NCI-H2196 (cell line): ENCODE results near the gene HMGCLL1.

ENCODE experiments used
- DNase-seq: peaks from one replicate; lab custom pipeline; 2025; ENCODE audit not compliant: unreplicated experiment; lab: John Stamatoyannopoulos, UW

Gene HMGCLL1

DNA sequence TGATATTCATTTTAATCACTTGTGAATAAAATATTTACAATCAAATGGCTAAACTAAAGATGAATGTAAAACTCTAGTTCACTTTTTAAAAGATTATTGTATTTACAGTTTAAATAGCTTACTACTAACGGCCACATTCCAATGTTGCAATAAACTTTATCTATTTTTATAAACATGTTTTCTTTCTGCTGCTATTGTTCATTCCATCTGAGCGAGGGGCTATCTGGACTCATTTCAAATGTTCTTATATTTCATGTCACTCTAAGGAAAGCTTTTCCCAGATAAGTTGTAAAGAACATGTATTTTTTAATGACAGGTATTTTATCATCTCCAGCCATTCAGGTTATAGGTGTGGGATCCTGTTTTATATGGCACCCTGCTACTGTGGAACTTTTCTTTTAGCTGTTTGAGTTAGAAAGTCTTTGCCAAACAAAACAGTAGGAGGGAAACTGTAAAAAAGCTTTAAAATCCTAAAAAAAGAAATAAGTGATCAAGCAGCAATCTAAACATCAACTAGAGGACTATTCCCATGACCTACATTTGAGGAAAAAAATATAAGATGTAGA is 42.5 kb downstream of the HMGCLL1 start:
- DNase-seq: no peak

DNA sequence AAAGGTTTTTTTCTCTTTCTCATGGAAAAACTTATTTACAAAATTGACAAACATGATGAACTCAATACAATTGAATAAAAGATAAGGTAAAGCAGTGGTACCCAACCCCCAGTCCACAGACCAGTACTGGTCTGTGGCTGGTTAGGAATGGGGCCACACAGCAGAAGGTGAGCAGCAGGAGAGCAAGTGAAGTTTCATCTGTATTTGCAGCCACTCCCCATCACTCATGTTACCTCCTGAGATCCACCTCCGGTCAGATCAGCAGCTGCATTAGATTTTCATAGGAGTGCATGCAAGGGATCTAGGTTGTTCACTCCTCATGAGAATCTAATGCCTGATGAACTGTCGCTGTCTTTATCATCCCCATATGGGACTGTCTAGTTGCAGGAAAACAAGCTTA is 47.5 kb downstream of the HMGCLL1 start:
- no peak for DNase-seq

DNA sequence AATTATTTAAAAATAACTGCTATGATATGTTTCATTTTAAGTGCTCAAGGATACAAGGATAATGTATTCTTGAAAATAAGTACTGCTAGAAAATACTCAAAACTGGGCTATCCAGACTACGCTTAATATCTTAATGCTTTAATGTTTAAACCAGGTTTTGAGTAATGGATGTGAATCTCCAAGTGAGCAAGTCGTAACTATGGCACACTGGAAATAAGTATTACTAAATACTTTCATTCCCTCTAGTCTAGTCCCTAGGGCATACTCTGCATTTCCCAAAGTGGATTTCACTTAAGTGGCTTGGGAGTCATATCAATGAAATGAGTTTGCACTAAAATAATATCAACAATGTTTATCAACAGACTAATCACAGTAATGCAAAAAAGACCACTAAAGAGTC is 48.1 kb downstream of the HMGCLL1 start:
- DNase-seq: no peak

DNA sequence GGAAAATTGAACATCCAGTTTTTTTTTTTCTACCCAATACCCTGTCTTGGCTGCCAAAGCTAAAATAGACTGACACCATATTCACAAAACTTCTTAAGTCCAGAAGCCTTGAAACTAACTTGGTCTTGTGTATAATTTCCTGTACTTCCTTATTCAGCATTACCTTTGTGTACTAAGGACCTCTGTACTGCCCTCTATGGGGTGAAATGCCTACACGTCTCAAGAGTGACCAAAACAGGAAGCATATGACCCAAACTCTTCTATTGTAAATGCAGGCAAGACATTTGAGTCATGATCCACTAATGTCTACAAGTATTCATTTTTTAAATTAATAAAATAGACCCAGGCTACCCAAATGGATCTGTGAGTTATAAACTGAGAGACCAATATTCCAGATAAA is 50.4 kb downstream of the HMGCLL1 start:
- DNase-seq: no peak

DNA sequence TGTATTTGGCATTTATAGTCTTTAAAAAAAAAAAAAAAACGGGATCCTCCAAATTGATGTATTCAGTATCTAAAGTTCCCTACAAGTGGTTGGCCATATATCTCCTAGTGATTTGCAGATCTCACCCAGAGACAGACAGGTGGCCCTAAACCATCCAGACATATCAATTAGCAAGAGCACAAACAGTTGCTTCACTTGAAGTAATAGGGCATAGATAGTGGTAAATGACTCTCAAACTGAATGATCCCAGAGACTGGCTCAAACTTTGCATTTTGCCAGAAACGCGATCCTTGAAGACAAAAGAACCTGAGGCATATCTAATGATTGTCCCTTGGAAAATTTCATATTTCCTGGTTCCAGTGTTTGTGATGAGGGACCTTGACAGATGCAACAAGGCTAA is 54.6 kb downstream of the HMGCLL1 start:
- no peak for DNase-seq

DNA sequence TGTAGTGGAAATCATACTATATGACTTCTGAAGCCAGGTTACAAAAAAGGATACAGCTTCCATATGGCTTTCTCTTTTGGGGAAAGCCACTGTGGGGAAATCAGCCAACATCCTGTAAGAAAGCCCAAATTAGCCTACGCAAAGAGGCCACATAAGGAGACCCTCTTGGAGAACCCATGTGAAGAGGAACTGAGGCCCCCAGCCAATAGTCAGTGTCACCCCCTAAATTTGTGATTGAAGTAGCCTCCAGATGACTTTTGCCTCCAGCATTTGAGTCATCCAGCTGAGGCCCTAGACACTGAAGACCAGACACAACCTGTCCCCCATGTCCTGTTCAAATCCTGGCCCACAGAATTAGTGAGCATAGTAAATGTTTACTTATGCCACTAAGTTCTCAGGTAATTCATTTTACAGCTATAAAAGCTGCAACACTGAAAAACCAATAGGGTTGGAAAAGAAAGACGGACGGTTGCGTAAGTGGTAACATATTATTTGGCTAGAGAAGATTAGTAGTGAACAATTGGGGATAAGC is 60.4 kb downstream of the HMGCLL1 start:
- no peak for DNase-seq

DNA sequence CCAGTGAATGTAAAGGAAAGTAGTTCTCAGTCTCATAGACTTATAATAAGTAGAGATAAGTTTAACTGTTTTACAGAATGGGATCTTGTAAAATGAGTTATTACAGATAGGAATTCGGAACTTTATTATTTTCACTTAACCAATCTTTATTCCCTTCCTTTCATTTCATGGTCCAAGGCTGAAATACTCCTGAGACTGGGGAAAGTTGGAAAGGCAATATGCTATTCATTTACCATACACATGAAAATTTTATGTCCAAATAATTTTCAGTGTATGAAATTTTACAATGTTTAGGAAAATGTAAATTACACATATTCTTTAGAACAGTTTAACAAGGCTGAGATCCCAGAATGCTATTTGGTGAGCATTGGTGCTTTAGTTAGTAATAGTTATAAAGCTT is 62.3 kb downstream of the HMGCLL1 start:
- DNase-seq: no peak

DNA sequence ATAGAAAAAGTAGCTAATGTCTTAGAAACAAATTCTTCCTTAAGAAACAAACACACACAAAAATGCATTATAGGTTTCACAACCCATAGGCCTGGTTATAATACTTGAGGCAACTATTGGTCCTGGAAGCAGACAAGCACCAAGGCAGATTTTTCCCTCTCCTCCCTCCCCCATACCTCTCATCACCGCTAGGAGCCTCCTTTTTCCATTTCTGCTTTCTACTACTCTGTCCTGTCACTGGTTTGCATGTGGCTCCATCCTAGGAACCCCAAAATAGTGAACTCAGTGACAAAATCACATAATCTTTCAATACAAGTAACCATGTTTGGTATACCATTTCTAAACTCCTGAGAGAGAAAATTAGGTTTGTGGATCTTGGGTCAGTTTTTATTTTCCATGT is 66.1 kb downstream of the HMGCLL1 start:
- DNase-seq: no peak

DNA sequence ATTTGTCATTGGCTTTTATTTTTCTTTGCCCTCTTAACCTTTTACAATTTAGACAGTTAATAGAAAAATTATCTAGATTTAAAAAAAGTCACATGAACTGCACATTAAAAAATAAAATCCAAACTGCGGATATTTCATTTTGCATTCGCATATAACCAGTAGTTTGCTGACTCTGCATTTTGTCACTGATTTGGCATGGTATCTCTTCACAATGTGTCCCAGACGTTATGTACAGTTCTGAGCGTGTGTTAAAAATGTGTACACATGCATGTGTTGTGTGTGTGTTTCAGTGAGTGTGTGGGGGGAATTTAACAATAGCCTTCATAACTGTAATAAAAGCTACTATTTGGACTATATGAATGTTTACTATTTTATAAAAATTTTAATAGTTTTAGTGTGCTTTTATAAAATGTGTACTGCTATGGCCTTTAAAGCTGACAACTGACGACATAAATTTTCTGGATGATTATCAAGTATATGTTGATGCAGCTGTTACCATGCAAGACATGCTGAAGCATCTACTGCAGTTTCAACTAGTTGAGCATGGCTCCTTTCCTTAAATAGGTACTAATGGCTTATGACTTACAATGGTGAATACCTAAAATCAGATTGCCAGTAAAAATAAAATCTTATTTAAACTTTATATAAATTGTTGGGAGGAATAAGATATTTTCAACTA is 67.7 kb downstream of the HMGCLL1 start:
- no peak for DNase-seq

DNA sequence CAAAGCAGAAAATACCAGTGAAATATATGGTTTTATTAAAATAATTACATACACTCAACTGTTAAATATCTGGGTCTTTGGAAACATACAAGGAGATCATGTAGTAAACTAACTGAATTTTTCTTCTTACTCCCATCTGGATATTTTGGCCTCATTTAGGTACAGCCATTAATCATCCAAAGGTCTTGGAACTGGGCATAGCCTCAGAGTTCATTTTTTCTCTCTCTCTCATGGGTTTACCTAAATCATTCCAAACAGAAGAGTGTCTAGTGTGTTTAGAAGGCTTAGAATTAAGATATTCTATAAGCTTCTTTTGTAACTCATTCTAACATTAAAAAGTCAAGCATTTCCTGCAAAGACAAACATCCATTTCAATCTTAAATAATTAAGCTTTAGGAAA is 79.4 kb downstream of the HMGCLL1 start:
- DNase-seq: no peak

DNA sequence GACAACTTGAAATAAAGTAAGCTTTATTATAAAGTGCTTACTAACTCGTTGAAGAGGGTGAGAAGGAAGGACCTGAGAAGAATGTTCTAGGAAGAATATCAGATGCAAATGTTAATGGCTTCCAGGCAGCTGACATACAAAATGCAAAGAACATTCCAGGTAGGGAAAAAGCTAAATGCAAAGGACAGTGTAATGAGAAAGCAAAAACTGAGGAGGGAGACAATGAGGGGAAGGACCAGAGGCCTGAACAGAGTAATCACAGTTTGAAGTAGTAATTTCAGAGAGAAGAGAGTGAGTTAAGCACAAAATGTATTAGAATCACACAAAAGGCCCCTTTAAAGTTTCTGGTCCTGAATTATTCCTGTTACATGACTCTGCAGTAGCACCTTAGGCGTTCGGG is 81.3 kb downstream of the HMGCLL1 start:
- no peak for DNase-seq

DNA sequence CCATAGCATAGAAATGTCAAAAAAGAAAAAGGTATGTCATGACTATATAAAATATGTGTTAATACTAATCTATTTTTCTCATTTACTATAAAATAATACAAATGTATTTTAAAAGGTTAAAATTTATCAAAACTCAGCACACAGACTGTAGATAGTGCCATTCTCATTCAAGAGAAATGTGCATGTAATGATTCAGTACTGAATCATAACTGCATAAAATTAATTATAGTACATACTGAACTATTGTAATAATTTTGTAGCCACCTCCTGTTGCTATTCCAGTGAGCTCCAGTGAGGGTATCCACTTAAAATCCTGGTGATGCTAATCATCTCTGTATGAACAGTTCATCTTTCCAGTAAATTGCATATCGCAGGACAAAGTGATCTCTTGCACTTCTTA is 82.8 kb downstream of the HMGCLL1 start:
- no peak for DNase-seq

DNA sequence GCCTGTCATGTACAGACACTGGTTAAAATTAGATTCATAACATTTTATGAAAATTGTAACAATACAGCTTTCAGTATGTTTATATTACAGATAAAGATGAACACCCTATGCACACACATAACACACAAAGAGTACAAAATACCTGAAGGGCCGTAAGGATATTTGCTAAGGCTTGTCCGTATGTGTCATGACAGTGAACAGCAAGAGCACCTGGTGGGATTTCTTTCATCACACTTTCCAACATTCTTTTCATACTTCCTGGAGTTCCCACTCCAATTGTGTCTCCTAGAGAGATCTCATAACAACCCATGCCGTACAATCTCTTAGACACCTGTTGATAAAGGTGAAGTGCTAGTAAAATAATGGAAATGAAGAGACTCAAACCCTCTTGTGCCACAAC is 83.7 kb downstream of the HMGCLL1 start:
- DNase-seq: no peak

DNA sequence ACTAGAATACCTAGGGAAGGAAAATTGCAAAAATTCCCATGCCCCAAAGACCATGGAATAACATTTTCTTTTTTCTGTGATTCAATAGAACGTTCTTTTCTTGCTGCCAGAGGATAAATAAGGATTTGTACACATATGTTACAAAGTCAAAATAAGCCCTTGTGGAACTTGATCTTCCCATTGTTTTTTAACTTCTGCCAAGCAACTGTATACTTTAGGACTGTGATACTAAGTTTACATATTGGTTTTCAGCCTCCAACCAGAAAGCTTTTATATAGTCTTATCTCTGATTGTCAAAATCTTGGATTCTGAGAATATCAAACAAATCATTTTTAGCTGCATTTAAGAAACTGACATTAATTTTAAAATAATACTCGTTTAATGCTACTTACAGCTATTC is 84.6 kb downstream of the HMGCLL1 start:
- DNase-seq: no peak

DNA sequence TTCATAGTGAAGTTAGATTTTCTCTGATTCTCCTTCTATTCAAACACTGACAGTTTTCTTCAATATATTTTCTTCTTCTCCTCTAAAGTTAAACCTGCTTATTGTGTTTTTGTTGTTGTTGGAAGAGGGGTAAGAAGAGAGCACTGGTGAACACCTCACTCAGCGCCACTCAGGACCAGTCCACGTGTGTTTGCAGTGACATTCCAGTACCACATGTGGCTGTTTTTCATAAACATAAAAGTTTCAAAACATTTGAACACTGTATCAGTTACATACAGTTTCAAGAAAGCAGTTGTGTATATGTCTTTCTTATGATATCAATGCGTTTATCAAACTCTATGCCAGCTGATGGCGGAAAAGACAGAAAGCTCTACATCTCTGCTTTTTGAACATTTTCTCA is 86.7 kb downstream of the HMGCLL1 start:
- DNase-seq: no peak

DNA sequence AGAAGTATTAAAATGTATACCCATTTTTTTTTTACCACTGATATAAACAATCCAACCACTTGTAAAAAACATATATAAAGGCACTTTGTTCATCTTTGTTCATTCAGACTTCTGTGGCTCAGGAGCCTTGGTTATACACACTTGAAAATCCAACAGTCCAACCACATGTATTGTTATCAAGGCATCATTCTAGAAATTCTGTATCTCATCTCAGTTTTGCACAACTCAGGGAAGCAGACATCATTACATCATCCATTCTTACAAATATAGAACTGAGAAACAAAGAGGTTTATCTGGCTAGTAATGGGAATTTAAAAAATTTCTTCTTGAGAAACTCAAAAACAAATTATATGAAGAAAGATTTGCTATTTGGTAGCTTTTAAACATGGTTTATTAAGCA is 88.1 kb downstream of the HMGCLL1 start:
- no peak for DNase-seq

DNA sequence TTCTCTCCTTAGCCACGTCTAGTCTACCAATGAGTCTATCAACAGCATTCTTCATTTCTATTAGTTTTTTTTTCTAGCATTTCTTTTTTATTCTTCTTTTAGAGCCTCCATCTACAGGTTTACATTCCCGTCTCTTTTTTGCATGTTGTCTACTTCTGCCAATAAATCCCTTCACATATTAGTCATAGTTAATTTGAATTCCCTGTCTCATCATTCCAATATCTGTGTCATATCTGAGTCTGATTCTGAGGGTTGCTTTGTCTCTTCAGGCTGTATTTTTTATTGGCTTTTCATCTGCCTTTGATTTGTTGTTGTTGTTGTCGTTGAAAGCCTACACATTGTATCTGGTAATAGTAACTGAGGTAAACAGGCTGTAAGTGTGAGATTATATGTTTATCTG is 104.6 kb downstream of the HMGCLL1 start:
- DNase-seq: no peak

DNA sequence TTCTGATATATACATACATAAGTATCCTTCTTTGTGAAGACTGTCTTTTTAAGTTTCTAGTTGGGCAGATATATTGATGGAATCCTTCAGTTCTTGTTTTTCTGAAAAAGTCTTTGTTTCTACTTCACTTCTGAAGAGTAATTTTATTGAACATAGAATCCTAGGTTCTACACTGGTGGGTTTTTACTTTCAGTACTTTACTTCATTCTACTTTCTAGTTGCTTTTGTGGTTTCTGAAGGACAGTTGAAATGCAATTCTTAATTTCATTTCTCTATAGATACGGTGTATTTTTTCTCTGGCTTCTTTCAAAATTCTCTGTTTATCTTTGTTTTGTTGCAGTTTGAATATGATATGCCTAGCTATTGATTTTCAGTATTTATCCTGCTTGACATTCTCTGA is 105.3 kb downstream of the HMGCLL1 start:
- DNase-seq: no peak

DNA sequence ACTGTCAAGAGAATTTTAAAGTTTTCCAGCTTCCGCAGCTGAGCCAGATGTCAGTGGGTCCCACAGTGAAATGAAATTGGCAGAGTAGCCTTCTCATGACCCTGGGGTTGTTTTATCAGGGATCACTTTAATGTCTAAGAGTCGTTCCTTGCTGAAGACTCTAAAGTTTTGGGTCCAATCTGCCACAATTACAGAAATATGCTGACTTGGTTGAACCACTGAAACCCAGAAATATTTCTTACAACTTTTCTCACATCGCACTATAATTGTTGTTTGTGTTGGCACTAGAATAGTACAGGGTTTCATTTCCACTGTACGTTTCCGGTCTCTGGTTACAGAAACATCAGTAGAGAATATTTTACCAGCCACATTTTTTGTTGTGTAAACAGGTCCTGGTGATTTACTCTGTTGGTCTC is 109.0 kb downstream of the HMGCLL1 start:
- DNase-seq: no peak

DNA sequence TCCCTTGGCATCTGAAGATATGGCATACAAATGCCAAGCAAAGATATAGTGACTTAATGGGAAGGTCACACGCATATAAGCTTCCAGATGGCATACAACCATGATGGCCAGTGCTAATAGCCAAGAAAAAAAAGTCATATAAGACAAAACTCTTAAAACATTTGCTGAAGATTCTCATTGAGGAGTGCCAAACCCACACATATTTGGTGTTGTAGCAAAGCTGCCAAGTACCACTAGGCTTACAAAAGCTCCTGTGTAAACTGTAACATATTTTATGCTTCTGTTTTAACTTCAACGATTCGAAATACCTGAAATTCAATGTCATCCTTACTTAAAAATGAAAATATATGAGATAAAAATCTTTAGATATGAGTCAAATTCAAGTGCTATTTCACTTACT is 123.0 kb downstream of the HMGCLL1 start:
- no peak for DNase-seq

DNA sequence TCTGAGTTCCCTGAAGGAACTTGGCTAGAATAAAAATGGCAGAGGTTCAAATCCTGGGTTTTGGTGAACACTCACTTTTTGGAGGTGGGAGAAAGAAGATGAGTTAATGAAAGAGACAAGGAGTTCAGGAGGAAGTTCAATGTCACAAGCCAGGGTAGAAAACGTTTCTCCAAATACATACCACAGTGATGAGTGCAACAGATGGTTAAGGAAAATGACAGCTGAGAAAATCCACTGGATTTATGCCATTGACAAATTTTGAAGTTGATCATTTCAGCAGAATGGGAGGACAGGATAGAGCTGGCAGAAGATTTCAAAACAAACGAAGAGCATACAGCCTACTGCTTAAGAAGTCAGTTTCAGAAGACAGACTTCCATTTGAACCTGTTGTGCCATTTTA is 129.0 kb downstream of the HMGCLL1 start:
- DNase-seq: no peak

DNA sequence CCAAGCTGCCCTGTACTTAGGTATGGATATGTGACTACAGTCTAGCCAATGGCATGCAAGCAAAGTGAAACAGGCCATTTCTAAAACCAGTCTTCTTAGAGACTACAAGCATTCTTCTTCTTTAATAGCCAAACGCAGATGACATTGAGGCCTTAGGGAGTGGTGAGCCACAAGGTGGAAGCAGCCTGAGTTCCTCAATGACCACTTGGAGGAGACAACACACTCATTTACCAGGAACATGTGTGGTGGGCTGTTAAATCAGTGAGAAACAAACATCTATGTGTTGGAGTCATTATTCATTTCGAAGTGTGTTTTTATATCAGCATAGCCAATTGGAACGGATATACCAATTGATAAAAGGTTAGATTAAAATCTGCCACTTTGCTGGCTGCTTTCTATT is 129.8 kb downstream of the HMGCLL1 start:
- no peak for DNase-seq

DNA sequence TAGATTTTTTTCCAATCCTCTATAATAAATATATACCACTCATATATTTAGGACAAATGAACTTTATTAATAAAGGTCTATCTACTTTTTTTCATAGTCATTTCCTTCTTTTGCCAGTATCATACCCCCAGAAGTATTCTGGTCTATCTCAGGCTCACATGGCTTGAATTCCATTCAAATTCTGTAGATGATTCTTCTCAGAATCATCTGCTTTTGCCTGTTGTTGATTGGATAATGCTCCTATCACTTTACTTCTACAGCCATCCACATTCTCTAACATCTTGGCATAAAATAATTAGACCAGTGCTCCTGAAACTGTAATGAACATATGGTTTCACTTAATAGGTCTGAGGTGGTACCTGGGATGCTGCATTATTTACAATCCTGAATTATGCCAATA is 130.5 kb downstream of the HMGCLL1 start:
- no peak for DNase-seq
